Measurements from ENCODE around the gene FHOD3. TPM values are rescaled to one million over a fixed set of nuclear protein-coding genes. Genes with fewer than 3 reads are reported as not detected.

FHOD3 gene
- total RNA-seq, 1 donor: 3.0 TPM

DNA sequence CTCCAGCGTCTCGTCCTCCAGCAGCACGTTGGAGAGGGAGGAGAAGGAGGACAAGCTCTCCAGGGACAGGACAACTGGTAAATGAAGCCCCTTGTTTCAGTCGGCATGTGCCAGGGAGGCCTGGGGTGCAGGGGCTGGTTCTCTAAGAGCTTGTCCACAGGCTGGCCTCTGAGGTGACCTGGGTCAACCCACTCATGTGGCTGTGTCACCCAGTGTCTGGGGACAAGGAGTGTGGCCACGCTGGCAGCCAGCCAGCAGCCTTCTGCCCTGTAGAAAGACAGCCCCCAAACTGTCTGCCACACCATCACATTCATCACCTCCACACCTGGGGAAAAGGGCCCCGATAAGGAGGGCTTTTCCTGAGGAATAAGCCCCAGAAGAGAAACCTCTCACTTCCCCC is 411.8 kb downstream of the FHOD3 start:
- no peak overlapping the region for H3K4me3 ChIP-seq (ENCODE audit: low read depth, low read length)
- DNase-seq (ENCODE audit: low read depth): no peak
- TF ChIP-seq, protein P1, sequence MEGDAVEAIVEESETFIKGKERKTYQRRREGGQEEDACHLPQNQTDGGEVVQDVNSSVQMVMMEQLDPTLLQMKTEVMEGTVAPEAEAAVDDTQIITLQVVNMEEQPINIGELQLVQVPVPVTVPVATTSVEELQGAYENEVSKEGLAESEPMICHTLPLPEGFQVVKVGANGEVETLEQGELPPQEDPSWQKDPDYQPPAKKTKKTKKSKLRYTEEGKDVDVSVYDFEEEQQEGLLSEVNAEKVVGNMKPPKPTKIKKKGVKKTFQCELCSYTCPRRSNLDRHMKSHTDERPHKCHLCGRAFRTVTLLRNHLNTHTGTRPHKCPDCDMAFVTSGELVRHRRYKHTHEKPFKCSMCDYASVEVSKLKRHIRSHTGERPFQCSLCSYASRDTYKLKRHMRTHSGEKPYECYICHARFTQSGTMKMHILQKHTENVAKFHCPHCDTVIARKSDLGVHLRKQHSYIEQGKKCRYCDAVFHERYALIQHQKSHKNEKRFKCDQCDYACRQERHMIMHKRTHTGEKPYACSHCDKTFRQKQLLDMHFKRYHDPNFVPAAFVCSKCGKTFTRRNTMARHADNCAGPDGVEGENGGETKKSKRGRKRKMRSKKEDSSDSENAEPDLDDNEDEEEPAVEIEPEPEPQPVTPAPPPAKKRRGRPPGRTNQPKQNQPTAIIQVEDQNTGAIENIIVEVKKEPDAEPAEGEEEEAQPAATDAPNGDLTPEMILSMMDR (IDR thresholded peaks at IDR 0.05; ENCODE audit: insufficient read depth, low read length): no peak

DNA sequence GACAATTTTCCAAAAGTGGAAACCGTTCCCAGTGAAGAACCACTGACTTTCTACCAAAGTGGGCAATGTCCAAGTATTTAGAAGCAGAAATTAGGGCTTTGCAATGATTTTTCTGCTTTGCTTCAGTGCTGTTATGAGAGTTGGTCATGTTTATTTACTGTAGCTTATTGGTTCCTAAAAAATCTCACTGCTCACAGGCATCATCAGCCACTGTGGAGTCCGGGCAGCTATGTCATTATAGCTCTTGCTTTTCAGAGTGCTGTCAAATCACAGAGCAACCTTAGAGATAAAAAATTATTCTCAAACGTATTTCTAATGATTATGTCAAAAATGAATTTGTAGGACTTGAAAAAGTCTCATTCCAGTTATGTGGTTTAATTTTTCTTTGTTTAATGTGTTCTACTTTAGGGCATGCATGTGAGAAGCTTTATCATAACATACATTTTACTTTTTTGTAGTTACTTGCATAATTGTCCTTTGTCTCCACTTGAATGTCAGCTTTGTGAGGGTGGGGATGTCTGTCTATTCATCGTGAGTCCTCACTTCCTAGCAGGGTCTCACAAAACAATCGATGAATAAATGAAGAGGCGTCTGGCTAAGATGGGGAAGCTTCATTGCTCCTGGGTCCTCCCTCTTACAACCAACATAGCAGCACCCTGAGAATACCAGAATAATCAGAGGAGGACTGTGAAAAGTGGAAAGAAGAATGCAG is 413.7 kb downstream of the FHOD3 start:
- no peak for DNase-seq (ENCODE audit: low read depth)
- H3K4me3 ChIP-seq (ENCODE audit: low read depth, low read length): no peak overlapping the region

DNA sequence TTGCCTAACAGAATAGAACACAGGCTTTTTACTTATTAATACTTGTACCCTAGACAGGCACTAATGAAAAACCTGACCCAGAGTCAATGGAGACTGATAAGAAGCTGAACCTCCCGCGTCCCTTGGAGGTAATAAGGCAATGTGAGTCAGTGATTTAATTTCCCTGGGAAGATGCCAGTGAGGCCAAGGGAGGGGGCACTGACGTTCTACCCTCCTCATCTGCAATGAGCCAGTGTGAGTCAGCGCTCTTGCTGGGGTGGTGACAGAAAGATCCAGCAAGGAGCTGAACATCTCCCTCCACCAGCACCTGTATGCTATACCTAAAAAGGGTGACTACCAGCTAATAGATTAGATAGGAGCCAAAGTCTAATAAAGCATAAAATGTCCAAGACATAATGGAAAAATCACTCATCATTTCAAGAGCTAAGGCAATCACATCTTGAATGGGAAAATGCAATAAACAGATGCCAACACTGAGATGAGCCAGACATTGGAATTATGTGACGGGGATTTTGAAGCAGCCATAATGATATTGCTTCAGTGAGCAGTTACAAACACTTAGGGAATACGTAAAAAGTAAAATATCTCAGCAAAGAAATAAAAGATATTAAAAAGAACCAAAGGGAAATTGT is 414.4 kb downstream of the FHOD3 start:
- TF ChIP-seq, protein P1 (IDR thresholded peaks at IDR 0.05; ENCODE audit: insufficient read depth, low read length): no peak
- no peak overlapping the region for H3K4me3 ChIP-seq (ENCODE audit: low read depth, low read length)
- DNase-seq (ENCODE audit: low read depth): peak; percentile 83

More for the DNA sequence above, 413.7 kb downstream of the FHOD3 start:
- TF ChIP-seq, protein P1 (IDR thresholded peaks at IDR 0.05; ENCODE audit: insufficient read depth, low read length): no peak

DNA sequence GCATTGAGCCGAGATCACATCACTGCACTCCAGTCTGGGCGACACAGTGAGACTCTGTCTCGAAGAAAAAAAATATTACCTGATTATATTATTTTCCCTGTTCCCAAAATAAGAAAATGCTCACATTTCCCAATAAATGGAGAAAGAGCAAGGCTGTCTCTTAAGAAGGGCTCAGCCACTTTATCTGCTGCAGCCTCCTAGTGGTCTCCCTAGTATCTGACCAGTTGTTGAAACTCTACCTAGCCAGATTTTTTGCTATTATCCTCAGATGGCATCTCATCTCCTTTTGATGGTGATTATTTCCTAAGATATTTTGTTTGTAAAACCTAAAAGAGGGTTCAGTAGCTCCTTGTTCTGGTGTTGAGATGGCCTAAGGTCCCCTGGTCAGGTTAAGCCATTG is 417.0 kb downstream of the FHOD3 start:
- no peak overlapping the region for H3K4me3 ChIP-seq (ENCODE audit: low read depth, low read length)
- TF ChIP-seq, protein P1 (IDR thresholded peaks at IDR 0.05; ENCODE audit: insufficient read depth, low read length): peak; percentile 21
- no peak for DNase-seq (ENCODE audit: low read depth)

DNA sequence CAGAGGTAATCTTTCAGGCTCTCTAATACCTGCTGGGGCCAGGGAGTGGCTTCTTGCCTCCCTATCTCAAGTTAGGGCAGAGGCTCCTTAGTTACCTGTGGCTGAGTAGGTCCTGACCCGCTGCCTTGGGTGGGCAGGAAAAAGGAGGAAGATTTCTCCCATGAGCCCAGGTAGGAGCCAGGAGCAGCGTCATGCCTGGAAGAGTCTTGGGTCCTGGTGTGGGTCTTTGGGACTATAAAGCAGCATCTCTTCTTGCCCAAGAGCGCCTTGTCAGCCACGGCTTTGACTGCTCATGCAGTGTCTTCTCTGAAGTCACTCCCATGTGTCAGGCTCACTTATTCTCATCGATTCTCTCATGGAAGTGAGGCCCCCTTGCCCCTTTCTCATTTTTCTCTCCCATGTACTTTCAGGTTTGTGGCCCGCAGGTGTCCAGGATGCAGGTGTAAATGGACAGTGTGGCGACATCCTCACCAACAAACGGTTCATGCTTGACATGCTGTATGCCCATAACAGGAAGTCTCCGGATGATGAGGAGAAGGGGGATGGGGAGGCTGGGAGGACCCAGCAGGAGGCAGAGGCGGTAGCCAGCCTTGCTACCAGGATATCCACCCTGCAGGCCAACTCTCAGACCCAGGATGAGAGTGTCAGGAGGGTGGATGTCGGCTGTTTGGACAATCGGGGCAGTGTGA is 420.1 kb downstream of the FHOD3 start:
- TF ChIP-seq, protein P1 (IDR thresholded peaks at IDR 0.05; ENCODE audit: insufficient read depth, low read length): no peak
- no peak overlapping the region for H3K4me3 ChIP-seq (ENCODE audit: low read depth, low read length)
- DNase-seq (ENCODE audit: low read depth): no peak

DNA sequence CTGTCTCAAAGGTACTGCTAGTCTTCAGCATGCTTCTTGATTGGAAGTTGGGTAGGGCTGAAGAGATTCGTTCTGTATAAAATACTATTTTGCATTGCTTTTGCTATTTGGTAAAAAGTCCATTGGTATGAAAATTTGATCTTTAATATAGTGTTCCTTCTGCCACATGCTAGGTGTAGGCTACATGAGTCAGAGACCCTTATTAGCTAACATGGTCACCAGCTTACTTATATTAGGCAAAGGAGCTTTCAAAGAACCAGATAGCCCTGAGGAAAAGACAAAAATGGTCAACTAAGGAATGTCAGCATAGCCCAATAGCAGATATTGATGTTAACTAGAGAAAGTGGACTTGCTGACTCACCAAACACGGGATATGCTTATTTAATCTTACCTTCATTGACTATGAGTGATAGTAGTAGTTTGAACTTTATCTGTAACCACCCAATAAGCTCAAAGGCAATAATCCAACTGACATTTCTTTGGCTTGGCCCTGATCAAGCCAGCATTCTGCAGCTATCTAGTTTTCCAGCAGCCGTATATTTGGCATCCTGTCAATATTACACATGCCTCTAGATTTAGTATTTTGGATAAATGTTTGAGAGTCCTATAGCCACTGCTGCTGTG is 421.3 kb downstream of the FHOD3 start:
- TF ChIP-seq, protein P1 (IDR thresholded peaks at IDR 0.05; ENCODE audit: insufficient read depth, low read length): no peak
- DNase-seq (ENCODE audit: low read depth): peak; percentile 79
- H3K4me3 ChIP-seq (ENCODE audit: low read depth, low read length): no peak overlapping the region
